Raji (cell line): ENCODE data around the gene EPS15.

Experiments used
- POLR2A ChIP-seq: IDR thresholded peaks from 2 replicates; pipeline ENCODE4 v1.6.1; 2011; ENCODE audit warnings: low read depth, low read length, control low read depth; ENCODE audit not compliant: insufficient read depth

The EPS15 gene

GRCh38 chr1:51425273-51425672 lies 93.8 kb downstream of the EPS15 start:
- TF ChIP-seq POLR2A, result no peak

- no peak for TF ChIP-seq POLR2A
Measured at GRCh38 chr1:51423073-51423821, 95.8 kb downstream of the EPS15 start.

GRCh38 chr1:51422367-51423072 lies 96.5 kb downstream of the EPS15 start:
- no peak for TF ChIP-seq POLR2A

DNA sequence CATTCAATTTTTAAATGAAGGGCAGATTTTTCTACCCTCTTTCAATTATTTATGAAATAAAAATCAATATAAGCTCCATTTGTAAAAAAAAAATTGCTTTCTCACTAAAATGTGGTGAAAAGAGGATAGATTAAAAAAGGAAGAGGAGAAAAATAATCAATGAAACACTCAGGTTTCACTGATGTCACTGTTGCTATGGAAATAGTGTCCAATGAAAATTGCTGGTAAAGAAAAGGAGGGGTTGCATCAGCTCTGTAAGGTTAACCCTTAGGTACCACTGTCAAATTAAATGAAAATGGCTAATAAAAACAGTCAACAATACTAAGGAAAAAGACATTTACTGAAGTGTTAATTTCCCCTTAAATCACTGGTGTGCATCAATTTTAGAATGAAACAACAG lies 97.1 kb downstream of the EPS15 start:
- TF ChIP-seq POLR2A, result no peak

DNA sequence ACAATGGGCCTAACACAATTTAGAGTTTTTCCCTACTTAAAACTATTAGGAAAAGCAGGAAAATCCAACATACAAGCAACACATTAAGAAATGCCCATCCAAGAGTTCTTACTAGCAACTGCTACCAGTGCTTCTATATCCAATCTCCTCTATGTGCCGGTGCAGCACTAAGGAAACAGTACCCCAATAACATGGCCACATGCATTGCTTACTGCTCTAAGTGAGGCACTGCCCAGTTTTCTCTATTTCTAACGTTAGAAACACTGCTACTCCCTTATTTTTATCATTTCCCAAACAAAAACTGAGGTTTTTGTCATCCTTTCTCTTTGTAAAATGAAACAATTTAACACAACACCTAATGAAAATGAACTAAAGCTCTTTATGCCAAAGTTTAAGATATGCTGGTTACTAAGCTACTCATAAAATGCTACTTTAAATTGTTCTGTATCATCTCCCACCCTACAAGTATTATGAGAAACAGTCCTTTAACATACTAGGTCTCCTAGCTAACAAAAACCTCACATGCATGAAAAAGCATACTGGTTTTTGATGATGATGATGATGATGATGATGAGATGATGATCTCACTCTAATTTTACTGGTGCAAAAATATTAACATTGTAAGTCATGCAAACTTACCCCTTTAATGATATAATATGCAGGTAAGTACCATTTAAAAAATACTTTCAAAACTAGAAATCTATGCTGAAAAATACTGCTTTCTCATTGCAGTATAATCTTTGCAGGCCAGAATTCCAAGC lies 98.0 kb downstream of the EPS15 start:
- no peak for TF ChIP-seq POLR2A

GRCh38 chr1:51418384-51418959 lies 100.6 kb downstream of the EPS15 start:
- no peak for TF ChIP-seq POLR2A

- no peak for TF ChIP-seq POLR2A
Measured at GRCh38 chr1:51417496-51418383, 101.3 kb downstream of the EPS15 start.

- TF ChIP-seq POLR2A, result no peak
Measured at GRCh38 chr1:51416910-51417309, 102.2 kb downstream of the EPS15 start.

DNA sequence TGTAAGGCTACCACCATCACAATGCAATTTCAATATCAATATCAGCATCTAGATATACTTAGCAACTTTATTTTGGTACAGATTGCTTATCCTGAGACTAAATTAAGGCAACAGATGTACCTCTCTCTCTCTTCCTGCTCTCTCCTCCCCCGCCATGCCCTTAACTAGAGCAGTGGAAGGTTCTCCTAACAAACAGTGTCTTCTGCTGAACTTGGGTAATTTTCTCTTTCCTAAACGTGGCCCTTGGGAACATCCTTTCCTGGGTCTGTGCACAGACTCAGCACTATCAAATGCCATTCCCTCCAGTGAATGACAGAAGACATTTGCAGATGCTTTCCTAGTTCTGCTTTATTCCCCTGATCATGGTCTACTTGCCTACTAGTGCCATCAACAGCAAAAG lies 103.1 kb downstream of the EPS15 start:
- TF ChIP-seq POLR2A, result no peak

DNA sequence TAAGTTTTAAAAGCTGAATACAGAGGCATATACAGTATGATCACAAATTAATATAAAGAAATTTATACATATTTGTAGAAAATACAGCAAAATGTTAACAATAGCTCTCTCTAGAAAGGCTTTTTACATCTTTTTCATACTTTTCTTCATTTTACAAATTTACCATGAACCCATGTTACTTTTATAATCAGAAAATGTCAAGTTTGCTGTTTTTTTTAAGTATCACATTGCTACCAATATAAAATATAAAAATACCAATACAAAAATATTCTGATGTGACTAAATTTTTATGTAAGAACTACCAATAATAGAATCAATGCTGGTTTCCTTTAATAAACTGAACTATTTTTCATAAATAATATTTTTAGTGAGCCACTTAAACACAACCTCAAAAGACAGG lies 104.3 kb downstream of the EPS15 start:
- no peak for TF ChIP-seq POLR2A

DNA sequence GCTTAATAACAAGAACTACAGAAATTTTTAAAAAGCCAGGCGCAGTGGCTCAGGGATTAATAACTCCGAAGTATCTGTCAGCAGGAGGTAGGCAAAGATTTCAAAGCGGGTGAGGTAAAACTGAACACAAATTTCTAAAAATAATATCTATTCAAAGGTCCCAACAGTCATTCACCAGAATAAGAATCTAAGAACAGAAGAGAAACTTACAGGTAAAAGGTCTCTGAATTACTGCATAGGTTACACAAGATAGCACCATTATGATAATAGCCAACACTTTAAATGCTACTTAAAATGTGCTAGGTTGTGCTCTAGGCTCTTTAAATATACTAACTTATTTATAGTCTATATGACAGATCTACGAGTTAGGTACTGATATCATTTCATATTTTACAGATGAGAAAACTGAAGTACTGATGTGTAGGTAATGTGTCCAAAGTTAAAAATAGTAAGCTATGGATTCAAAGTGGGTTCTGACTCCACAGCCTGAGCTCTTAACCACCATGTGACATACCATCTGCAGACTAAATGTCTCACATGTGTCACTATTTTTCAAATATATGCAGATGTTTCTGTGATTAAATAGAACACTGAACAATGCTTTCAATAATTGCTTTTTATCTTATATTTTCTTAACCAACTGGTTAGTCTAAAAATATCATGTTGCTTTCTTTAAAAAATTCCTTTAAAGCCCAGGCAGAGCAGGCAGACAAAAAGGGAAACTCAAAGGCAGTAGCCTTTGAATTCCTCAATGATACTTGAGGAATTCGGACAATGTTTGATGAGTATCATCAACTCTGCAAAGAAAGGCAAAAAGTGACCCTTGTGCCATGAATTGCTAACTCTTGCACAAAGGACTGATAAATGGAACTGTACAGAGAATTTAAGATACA lies 108.3 kb downstream of the EPS15 start:
- TF ChIP-seq POLR2A, result no peak

DNA sequence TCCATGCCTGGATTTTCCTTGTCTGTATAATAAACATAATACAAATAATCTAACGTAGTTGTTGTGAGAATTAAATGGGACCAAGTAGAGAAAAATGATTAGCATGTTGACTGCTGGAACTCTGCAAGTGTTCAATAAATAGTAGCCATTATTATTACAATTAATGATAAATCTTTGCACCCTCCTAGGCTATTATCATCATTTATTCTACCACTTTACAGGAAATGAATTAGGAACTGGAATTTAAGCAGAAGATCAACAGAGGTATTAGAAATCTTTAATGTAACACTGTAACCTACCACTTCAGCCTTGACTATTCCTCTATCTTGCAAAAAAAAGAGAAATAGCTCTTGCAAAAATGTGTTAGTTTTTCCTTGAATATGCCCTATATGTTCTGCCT lies 126.8 kb downstream of the EPS15 start:
- TF ChIP-seq POLR2A, result no peak

DNA sequence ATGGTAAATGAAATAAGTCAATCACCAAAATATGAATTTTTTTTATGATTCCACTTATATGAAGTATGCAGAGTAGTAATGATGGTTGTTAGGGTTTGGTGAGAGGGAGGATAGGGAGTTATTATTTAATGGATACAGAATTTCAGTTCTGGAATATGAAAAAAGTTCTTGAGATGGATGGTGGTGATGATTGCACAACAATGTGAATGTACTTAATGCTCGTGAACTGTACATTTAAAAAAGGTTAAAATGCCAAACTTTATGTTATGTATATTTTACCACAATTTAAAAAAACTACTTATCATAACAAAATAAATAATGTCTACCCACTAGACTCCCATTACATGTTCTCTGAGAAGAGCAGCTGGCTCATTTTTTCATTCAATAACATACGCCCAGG lies 133.3 kb downstream of the EPS15 start:
- TF ChIP-seq POLR2A, result no peak

GRCh38 chr1:51381964-51382363 lies 137.1 kb downstream of the EPS15 start:
- TF ChIP-seq POLR2A, result no peak
